ENCODE measurements around the gene ZSCAN9. TPM values are rescaled to one million over a fixed set of nuclear protein-coding genes. Genes with fewer than 3 reads are reported as not detected.
A peak's percentile ranks its signal among the peaks of the same experiment; 100 is the strongest.

ZSCAN9 gene
- total and polyA plus RNA-seq, 9 of the 15 experiments (the other 6 are each of a cell fraction or from before 2014, with no cell fraction given): 18.8 to 48.9 (median 28.7) TPM

DNA sequence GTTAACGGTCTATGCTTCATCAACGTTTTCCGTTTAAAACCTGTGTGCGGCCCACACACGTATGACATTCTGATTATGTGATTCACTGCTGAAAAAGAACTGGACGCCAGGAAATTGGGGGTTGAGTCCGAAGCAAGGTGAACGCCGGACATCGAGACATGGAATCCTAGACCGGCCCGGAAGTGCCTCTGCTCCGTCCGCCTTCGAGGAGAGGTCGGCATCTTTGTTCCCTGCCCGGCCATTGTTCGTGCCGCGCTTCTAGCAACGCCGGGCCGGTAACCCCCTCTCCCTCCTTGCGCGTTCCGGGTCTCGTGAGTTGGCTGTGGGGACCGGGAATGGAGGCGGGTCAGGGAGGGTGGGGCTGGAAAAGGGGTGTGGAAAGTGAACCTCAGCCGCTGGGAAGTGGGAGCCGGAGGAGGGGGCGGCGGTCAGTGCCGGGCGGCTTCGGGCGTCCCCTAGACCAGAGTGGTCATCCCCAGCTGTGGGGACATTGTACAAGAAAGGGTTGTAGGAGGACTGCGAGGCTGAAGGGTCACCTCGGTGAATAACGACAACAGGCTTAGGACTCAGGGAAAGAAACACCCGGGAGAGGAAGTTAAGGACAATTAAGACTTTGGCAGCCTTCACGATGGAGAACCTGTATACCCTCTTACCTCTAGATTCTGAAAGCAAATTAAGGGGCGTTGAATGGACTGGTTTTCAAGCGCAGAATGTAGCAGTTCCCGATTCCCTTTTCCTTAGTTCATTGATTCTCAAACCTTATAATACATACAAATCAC lies at the start of gene ZSCAN9 (continued):
- TF ChIP-seq, protein P1, sequence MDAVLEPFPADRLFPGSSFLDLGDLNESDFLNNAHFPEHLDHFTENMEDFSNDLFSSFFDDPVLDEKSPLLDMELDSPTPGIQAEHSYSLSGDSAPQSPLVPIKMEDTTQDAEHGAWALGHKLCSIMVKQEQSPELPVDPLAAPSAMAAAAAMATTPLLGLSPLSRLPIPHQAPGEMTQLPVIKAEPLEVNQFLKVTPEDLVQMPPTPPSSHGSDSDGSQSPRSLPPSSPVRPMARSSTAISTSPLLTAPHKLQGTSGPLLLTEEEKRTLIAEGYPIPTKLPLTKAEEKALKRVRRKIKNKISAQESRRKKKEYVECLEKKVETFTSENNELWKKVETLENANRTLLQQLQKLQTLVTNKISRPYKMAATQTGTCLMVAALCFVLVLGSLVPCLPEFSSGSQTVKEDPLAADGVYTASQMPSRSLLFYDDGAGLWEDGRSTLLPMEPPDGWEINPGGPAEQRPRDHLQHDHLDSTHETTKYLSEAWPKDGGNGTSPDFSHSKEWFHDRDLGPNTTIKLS (IDR thresholded peaks at IDR 0.05; ENCODE audit: borderline replicate concordance, low read depth): peak; percentile 88
- no peak for TF ChIP-seq MEIS2 (IDR thresholded peaks at IDR 0.05; ENCODE audit: partially characterized antibody)
- peak; percentile 51 for TF ChIP-seq ASH1L (IDR thresholded peaks at IDR 0.05; ENCODE audit: borderline replicate concordance, low read depth, partially characterized antibody)
- TF ChIP-seq, protein P2, sequence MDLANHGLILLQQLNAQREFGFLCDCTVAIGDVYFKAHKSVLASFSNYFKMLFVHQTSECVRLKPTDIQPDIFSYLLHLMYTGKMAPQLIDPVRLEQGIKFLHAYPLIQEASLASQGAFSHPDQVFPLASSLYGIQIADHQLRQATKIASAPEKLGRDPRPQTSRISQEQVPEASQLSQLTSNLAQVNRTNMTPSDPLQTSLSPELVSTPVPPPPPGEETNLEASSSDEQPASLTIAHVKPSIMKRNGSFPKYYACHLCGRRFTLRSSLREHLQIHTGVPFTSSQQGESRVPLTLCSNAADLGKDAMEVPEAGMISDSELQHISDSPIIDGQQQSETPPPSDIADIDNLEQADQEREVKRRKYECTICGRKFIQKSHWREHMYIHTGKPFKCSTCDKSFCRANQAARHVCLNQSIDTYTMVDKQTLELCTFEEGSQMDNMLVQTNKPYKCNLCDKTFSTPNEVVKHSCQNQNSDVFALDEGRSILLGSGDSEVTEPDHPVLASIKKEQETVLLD (IDR thresholded peaks at IDR 0.05): peak; percentile 69
- no peak for TF ChIP-seq TSC22D4 (tag; IDR thresholded peaks at IDR 0.05)
- TF ChIP-seq BACH1 (tag; IDR thresholded peaks at IDR 0.05): no peak; the same call in 1 of the 2 replicates
- no peak for TF ChIP-seq ZFP1 (CRISPR knock-in tag; IDR thresholded peaks at IDR 0.05)
- peak; percentile 32 for TF ChIP-seq HMGN3 (IDR thresholded peaks at IDR 0.05; ENCODE audit: borderline replicate concordance, extremely low read depth, insufficient read length, low read depth, low read length)
- no peak for TF ChIP-seq TGIF2 (CRISPR knock-in tag; IDR thresholded peaks at IDR 0.05)
- no peak for TF ChIP-seq RBM39 (optimal IDR thresholded peaks at IDR 0.05; ENCODE audit: low read depth, low read length)
- TF ChIP-seq MEF2A (IDR thresholded peaks at IDR 0.05; ENCODE audit: control insufficient read depth, low read depth, low read length): peak; percentile 67
- TF ChIP-seq, protein P3, sequence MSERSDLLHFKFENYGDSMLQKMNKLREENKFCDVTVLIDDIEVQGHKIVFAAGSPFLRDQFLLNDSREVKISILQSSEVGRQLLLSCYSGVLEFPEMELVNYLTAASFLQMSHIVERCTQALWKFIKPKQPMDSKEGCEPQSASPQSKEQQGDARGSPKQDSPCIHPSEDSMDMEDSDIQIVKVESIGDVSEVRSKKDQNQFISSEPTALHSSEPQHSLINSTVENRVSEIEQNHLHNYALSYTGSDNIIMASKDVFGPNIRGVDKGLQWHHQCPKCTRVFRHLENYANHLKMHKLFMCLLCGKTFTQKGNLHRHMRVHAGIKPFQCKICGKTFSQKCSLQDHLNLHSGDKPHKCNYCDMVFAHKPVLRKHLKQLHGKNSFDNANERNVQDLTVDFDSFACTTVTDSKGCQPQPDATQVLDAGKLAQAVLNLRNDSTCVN (CRISPR knock-in tag; IDR thresholded peaks at IDR 0.05): no peak
- TF ChIP-seq POLR2H (tag; IDR thresholded peaks at IDR 0.05; ENCODE audit: low read depth): peak; percentile 92
- TF ChIP-seq MCM3 (IDR thresholded peaks at IDR 0.05): no peak
- TF ChIP-seq ZNF584 (CRISPR knock-in tag; IDR thresholded peaks at IDR 0.05; ENCODE audit: low read depth): no peak
- no peak for TF ChIP-seq MTA2 (IDR thresholded peaks at IDR 0.05; ENCODE audit: low read depth)
- peak in 1 of 2 experiments; percentile 98; a peak in 2 of 4 replicates for TF ChIP-seq KDM4B (IDR thresholded peaks at IDR 0.05; ENCODE audit: borderline replicate concordance in 2 of 2, low read depth in 1 of 2)
- TF ChIP-seq, protein P4, sequence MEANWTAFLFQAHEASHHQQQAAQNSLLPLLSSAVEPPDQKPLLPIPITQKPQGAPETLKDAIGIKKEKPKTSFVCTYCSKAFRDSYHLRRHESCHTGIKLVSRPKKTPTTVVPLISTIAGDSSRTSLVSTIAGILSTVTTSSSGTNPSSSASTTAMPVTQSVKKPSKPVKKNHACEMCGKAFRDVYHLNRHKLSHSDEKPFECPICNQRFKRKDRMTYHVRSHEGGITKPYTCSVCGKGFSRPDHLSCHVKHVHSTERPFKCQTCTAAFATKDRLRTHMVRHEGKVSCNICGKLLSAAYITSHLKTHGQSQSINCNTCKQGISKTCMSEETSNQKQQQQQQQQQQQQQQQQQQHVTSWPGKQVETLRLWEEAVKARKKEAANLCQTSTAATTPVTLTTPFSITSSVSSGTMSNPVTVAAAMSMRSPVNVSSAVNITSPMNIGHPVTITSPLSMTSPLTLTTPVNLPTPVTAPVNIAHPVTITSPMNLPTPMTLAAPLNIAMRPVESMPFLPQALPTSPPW (CRISPR knock-in tag; IDR thresholded peaks at IDR 0.05): peak; percentile 90
- TF ChIP-seq MED1 (CRISPR knock-in tag; IDR thresholded peaks at IDR 0.05; ENCODE audit: borderline replicate concordance): no peak
- TF ChIP-seq ZNF124 (CRISPR knock-in tag; IDR thresholded peaks at IDR 0.05): no peak
- no peak for TF ChIP-seq BRF1 (IDR thresholded peaks at IDR 0.05; ENCODE audit: borderline replicate concordance, extremely low read depth, insufficient read length)

Data from K562 (cell line).